ENCODE data around the gene AOPEP.

DNA sequence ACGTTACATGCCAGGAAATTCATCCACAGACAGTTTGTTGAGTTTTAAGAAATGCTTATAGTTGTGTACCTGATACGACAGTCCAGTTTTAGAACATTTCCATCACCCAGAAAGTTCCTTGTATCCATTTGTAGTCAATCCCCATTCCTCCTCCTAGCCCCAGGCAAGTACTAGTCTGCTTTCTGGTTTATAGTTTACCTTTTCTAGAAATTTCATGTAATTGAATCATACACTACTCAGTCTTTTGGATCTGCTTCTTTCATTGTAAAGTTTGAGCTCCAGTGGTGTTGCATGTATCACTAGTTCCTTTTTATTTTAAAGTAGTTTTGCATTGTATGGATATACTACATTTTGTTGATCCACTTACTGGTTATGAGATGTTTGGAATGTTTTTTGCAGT lies 291.2 kb downstream of the AOPEP start:
- TF ChIP-seq POLR2A (IDR thresholded peaks at IDR 0.05; ENCODE audit: low read depth, low read length): no peak
- TF ChIP-seq TAF1 (IDR thresholded peaks at IDR 0.05; ENCODE audit: low read depth, low read length): no peak
- no peak for TF ChIP-seq SPI1 (IDR thresholded peaks at IDR 0.05; ENCODE audit: low read depth, low read length)

All from GM12891 (cell line).